HepG2 (cell line): ENCODE measurements around the gene KLF11. TPM values are rescaled to one million over a fixed set of nuclear protein-coding genes. Genes with fewer than 3 reads are reported as not detected.
A peak's percentile ranks its signal among the peaks of the same experiment; 100 is the strongest.

Experiments
- CBX5 ChIP-seq: sonication (generic); formaldehyde crosslinking; IDR thresholded peaks from 2 replicates; pipeline ENCODE4 v1.4.0; 2020; ENCODE audit warnings: missing genetic modification reagents, borderline replicate concordance
- CCAR2 ChIP-seq: fragments of 200-400 bp; formaldehyde crosslinking; optimal IDR thresholded peaks from 2 replicates; pipeline ENCODE3; 2018; ENCODE audit warnings: low read depth, mild to moderate bottlenecking, low read length, moderate library complexity
- CEBPG ChIP-seq: IDR thresholded peaks from 2 replicates; pipeline ENCODE4 v1.6.1; 2016
- CHD2 ChIP-seq: IDR thresholded peaks from 2 replicates; pipeline ENCODE4 v1.6.1; 2011; ENCODE audit warnings: low read depth, low read length, improper control_type of control experiment
- FLYWCH1 ChIP-seq: sonication (generic); formaldehyde crosslinking; IDR thresholded peaks from 2 replicates; pipeline ENCODE4 v1.8.1; 2023; ENCODE audit warnings: mild to moderate bottlenecking, missing genetic modification reagents
- JDP2 ChIP-seq: sonication (generic); formaldehyde crosslinking; IDR thresholded peaks from 2 replicates; pipeline ENCODE4 v1.8.1; 2022; ENCODE audit warnings: missing genetic modification reagents, borderline replicate concordance
- KDM4B ChIP-seq: sonication (generic); formaldehyde crosslinking; IDR thresholded peaks from 2 replicates; pipeline ENCODE4 v1.4.0; 2020; ENCODE audit warnings: missing genetic modification reagents
- NCOA1 ChIP-seq: sonication (generic); formaldehyde crosslinking; IDR thresholded peaks from 2 replicates; pipeline ENCODE4 v1.9.0; 2021; ENCODE audit warnings: missing genetic modification reagents
- PCBP1 ChIP-seq: fragments of 200-400 bp; formaldehyde crosslinking; IDR thresholded peaks from 2 replicates; pipeline ENCODE4 v1.6.1; 2017; ENCODE audit warnings: mild to moderate bottlenecking, low read depth, low read length, borderline replicate concordance
- PHB2 ChIP-seq: fragments of 450-650 bp; IDR thresholded peaks from 2 replicates; pipeline ENCODE4 v1.6.1; 2018; ENCODE audit not compliant: partially characterized antibody
- RBFOX2 ChIP-seq: fragments of 200-400 bp; formaldehyde crosslinking; IDR thresholded peaks from 2 replicates; pipeline ENCODE4 v1.6.1; 2017; ENCODE audit warnings: low read depth, mild to moderate bottlenecking, low read length
- REL ChIP-seq: sonication (generic); formaldehyde crosslinking; conservative IDR thresholded peaks from 2 replicates; pipeline ENCODE4 v1.8.0; 2022; ENCODE audit warnings: mild to moderate bottlenecking, missing genetic modification reagents, moderate library complexity
- SKI ChIP-seq: fragments of 450-650 bp; IDR thresholded peaks from one replicate; pipeline ENCODE4 v1.6.1; 2018; ENCODE audit warnings: mild to moderate bottlenecking; ENCODE audit not compliant: partially characterized antibody
- ZNF282 ChIP-seq: fragments of 450-650 bp; IDR thresholded peaks from 2 replicates; pipeline ENCODE4 v1.6.1; 2018; ENCODE audit not compliant: partially characterized antibody
- ZNF317 ChIP-seq: sonication (generic); formaldehyde crosslinking; IDR thresholded peaks from 2 replicates; pipeline ENCODE4 v1.5.0; 2020; ENCODE audit warnings: mild to moderate bottlenecking, missing genetic modification reagents
- ZNF451 ChIP-seq: sonication (generic); formaldehyde crosslinking; IDR thresholded peaks from 2 replicates; pipeline ENCODE4 v1.5.0; 2020; ENCODE audit warnings: mild to moderate bottlenecking, missing genetic modification reagents
- ZNF563 ChIP-seq: sonication (generic); formaldehyde crosslinking; IDR thresholded peaks from 2 replicates; pipeline ENCODE4 v1.8.0; 2022; ENCODE audit warnings: mild to moderate bottlenecking, moderate library complexity, missing genetic modification reagents
- ZNF713 ChIP-seq: sonication (generic); formaldehyde crosslinking; IDR thresholded peaks from 2 replicates; pipeline ENCODE4 v1.4.0; 2020; ENCODE audit warnings: mild to moderate bottlenecking, missing genetic modification reagents
- ZNF883 ChIP-seq: sonication (generic); formaldehyde crosslinking; IDR thresholded peaks from 2 replicates; pipeline ENCODE4 v1.5.1; 2020; ENCODE audit warnings: mild to moderate bottlenecking, missing genetic modification reagents; ENCODE audit errors: not compliant biosample characterization
- polyA plus RNA-seq, 8 experiments: library from polyadenylated mRNA; depleted of rRNA in 3 of 8; stranded (reverse) in 7 of 8; unstranded in 1 of 8; fragments of >200 nt; fragmentation: Illumina TruSeq in 4 of 8; extraction: Trizol in 4 of 8; gene quantifications; 2 replicates each; pipeline versions ENCODE4 v1.2.1 to v1.2.3, GENCODE V29; 2011 to 2016; ENCODE audit warnings: low read depth in 4 of 8, missing spikeins in 1 of 8, mixed read lengths in 1 of 8; ENCODE audit not compliant: insufficient read depth in 1 of 8
- total RNA-seq, 5 experiments: library from RNA; depleted of rRNA; stranded (reverse); fragments of >200 nt; fragmentation: Illumina TruSeq; extraction: Trizol; gene quantifications; 2 replicates each; pipeline ENCODE4 v1.2.3, GENCODE V29; 2016; ENCODE audit warnings: low read depth in 1 of 5
- TF ChIP-seq, protein P1 (sequence below): IDR thresholded peaks from 2 replicates; pipeline ENCODE4 v1.6.1; 2016; ENCODE audit warnings: low read depth, control low read depth
- TF ChIP-seq, protein P2 (sequence below): sonication (generic); formaldehyde crosslinking; IDR thresholded peaks from 2 replicates; pipeline ENCODE4 v1.4.0; 2020; ENCODE audit warnings: missing genetic modification reagents, borderline replicate concordance
- TF ChIP-seq, protein P3 (sequence below): sonication (generic); formaldehyde crosslinking; IDR thresholded peaks from 2 replicates; pipeline ENCODE4 v1.8.1; 2023; ENCODE audit warnings: missing genetic modification reagents, mild to moderate bottlenecking, borderline replicate concordance
- TF ChIP-seq, protein P4 (sequence below): sonication (generic); formaldehyde crosslinking; IDR thresholded peaks from 2 replicates; pipeline ENCODE4 v1.8.0; 2022; ENCODE audit warnings: missing genetic modification reagents, mild to moderate bottlenecking, moderate library complexity, borderline replicate concordance
- TF ChIP-seq, protein P5 (sequence below): sonication (generic); formaldehyde crosslinking; IDR thresholded peaks from 2 replicates; pipeline ENCODE4 v1.9.0; 2022; ENCODE audit warnings: missing genetic modification reagents, mild to moderate bottlenecking, borderline replicate concordance

The KLF11 gene
- total and polyA plus RNA-seq, 2 of the 13 experiments (the other 11 are each of a cell fraction or from before 2014, with no cell fraction given): 2.5 to 11.8 TPM

DNA sequence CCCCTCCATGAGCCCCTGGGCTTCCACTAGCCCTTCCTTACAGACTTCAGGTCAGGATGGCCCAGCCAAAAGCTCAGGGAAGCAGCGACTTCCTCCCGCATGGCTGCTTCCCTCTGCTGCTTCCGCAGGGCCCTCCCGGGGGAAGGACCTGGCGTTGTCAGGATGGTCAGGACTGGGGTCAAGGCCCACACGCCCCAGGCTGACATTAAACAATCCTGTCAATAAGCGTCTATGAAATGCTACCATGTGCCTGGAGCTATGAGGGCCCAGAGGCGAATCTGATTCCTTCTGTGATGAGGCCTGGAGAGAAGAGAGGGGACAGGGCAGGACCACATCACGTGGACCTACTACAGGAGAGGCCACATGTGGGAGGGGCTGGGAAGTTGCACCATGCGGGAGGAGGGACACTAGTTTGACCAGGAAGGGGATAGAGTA lies 19.6 kb downstream of the KLF11 start (continued):
- TF ChIP-seq, protein P1, sequence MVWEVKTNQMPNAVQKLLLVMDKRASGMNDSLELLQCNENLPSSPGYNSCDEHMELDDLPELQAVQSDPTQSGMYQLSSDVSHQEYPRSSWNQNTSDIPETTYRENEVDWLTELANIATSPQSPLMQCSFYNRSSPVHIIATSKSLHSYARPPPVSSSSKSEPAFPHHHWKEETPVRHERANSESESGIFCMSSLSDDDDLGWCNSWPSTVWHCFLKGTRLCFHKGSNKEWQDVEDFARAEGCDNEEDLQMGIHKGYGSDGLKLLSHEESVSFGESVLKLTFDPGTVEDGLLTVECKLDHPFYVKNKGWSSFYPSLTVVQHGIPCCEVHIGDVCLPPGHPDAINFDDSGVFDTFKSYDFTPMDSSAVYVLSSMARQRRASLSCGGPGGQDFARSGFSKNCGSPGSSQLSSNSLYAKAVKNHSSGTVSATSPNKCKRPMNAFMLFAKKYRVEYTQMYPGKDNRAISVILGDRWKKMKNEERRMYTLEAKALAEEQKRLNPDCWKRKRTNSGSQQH: no peak
- no peak for TF ChIP-seq CHD2
- TF ChIP-seq CEBPG (CRISPR knock-in tag): peak; percentile 60
- no peak for TF ChIP-seq ZNF317 (CRISPR knock-in tag)
- TF ChIP-seq, protein P2, sequence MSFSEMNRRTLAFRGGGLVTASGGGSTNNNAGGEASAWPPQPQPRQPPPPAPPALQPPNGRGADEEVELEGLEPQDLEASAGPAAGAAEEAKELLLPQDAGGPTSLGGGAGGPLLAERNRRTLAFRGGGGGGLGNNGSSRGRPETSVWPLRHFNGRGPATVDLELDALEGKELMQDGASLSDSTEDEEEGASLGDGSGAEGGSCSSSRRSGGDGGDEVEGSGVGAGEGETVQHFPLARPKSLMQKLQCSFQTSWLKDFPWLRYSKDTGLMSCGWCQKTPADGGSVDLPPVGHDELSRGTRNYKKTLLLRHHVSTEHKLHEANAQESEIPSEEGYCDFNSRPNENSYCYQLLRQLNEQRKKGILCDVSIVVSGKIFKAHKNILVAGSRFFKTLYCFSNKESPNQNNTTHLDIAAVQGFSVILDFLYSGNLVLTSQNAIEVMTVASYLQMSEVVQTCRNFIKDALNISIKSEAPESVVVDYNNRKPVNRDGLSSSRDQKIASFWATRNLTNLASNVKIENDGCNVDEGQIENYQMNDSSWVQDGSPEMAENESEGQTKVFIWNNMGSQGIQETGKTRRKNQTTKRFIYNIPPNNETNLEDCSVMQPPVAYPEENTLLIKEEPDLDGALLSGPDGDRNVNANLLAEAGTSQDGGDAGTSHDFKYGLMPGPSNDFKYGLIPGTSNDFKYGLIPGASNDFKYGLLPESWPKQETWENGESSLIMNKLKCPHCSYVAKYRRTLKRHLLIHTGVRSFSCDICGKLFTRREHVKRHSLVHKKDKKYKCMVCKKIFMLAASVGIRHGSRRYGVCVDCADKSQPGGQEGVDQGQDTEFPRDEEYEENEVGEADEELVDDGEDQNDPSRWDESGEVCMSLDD: no peak
- TF ChIP-seq, protein P3, sequence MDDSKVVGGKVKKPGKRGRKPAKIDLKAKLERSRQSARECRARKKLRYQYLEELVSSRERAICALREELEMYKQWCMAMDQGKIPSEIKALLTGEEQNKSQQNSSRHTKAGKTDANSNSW (CRISPR knock-in tag): no peak
- no peak for TF ChIP-seq ZNF451 (CRISPR knock-in tag)
- TF ChIP-seq CBX5 (CRISPR knock-in tag): no peak
- TF ChIP-seq JDP2 (CRISPR knock-in tag): no peak
- TF ChIP-seq, protein P4, sequence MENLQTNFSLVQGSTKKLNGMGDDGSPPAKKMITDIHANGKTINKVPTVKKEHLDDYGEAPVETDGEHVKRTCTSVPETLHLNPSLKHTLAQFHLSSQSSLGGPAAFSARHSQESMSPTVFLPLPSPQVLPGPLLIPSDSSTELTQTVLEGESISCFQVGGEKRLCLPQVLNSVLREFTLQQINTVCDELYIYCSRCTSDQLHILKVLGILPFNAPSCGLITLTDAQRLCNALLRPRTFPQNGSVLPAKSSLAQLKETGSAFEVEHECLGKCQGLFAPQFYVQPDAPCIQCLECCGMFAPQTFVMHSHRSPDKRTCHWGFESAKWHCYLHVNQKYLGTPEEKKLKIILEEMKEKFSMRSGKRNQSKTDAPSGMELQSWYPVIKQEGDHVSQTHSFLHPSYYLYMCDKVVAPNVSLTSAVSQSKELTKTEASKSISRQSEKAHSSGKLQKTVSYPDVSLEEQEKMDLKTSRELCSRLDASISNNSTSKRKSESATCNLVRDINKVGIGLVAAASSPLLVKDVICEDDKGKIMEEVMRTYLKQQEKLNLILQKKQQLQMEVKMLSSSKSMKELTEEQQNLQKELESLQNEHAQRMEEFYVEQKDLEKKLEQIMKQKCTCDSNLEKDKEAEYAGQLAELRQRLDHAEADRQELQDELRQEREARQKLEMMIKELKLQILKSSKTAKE (CRISPR knock-in tag): no peak
- TF ChIP-seq ZNF883 (CRISPR knock-in tag): no peak
- no peak for TF ChIP-seq KDM4B (CRISPR knock-in tag)
- no peak for TF ChIP-seq ZNF563 (CRISPR knock-in tag)
- no peak for TF ChIP-seq NCOA1 (CRISPR knock-in tag)
- no peak for TF ChIP-seq PCBP1
- no peak for TF ChIP-seq ZNF713
- TF ChIP-seq CCAR2: no peak
- no peak for TF ChIP-seq REL (CRISPR knock-in tag)
- TF ChIP-seq ZNF282: no peak
- TF ChIP-seq, protein P5, sequence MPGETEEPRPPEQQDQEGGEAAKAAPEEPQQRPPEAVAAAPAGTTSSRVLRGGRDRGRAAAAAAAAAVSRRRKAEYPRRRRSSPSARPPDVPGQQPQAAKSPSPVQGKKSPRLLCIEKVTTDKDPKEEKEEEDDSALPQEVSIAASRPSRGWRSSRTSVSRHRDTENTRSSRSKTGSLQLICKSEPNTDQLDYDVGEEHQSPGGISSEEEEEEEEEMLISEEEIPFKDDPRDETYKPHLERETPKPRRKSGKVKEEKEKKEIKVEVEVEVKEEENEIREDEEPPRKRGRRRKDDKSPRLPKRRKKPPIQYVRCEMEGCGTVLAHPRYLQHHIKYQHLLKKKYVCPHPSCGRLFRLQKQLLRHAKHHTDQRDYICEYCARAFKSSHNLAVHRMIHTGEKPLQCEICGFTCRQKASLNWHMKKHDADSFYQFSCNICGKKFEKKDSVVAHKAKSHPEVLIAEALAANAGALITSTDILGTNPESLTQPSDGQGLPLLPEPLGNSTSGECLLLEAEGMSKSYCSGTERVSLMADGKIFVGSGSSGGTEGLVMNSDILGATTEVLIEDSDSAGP (CRISPR knock-in tag): 0 out of 2 replicates have a peak, but pooled peaks have one; percentile 28
- no peak for TF ChIP-seq PHB2
- no peak for TF ChIP-seq FLYWCH1
- no peak for TF ChIP-seq RBFOX2
- no peak for TF ChIP-seq SKI
